ENCODE measurements around the gene LSM10.

Gene LSM10

GRCh38 chr1:36406440-36406839, 8.7 kb upstream of the LSM10 start:
- no peak for DNase-seq

- no peak for DNase-seq
These were observed 4.8 kb upstream of the LSM10 start for GRCh38 chr1:36402504-36402890.

- no peak for DNase-seq
These were observed 4.1 kb upstream of the LSM10 start for GRCh38 chr1:36401602-36402503.

GRCh38 chr1:36400825-36401601, 3.3 kb upstream of the LSM10 start:
- peak; percentile 32 for DNase-seq

- no peak for DNase-seq
These were observed 2.8 kb upstream of the LSM10 start for GRCh38 chr1:36400514-36400824.

GRCh38 chr1:36398370-36398977, 766 bp upstream of the LSM10 start:
- DNase-seq: no peak

GRCh38 chr1:36397083-36397377, 678 bp downstream of the LSM10 start:
- DNase-seq: no peak

GRCh38 chr1:36396359-36396758, 1.3 kb downstream of the LSM10 start:
- no peak for DNase-seq

GRCh38 chr1:36393686-36394085, 4.0 kb downstream of the LSM10 start:
- DNase-seq: no peak

- no peak for DNase-seq
These were observed 4.9 kb downstream of the LSM10 start for GRCh38 chr1:36392836-36393235.

- DNase-seq: no peak
These were observed 6.4 kb downstream of the LSM10 start for GRCh38 chr1:36391271-36391670.

GRCh38 chr1:36390411-36390810, 7.3 kb downstream of the LSM10 start:
- DNase-seq: no peak

GRCh38 chr1:36389999-36390398, 7.7 kb downstream of the LSM10 start:
- DNase-seq: no peak

- DNase-seq: no peak
These were observed 8.4 kb downstream of the LSM10 start for GRCh38 chr1:36389261-36389660.

GRCh38 chr1:36387141-36387949, 10.4 kb downstream of the LSM10 start:
- DNase-seq: no peak

GRCh38 chr1:36386265-36387140, 11.2 kb downstream of the LSM10 start:
- DNase-seq: peak; percentile 94

GRCh38 chr1:36385410-36386264, 12.1 kb downstream of the LSM10 start, which contains the start of gene STK40:
Gene STK40, minus strand, starts transcription at chr1:36385924. Its CDS starts 24,592 bp downstream, at chr1:36361332.
- peak; percentile 99 for DNase-seq

GRCh38 chr1:36384542-36385409, 12.9 kb downstream of the LSM10 start:
- DNase-seq: peak; percentile 52

GRCh38 chr1:36383240-36383639, 14.5 kb downstream of the LSM10 start:
- no peak for DNase-seq

GRCh38 chr1:36382669-36383068, 15.0 kb downstream of the LSM10 start:
- no peak for DNase-seq

All from CD4-positive, alpha-beta T cell treated with Interleukin-6 for 4 hours (primary cell).